Measurements from ENCODE around the gene LRRC4C. TPM values are rescaled to one million over a fixed set of nuclear protein-coding genes. Genes with fewer than 3 reads are reported as not detected.

LRRC4C gene
- total and polyA plus RNA-seq, 12 donors, result 0.15 to 0.93 (median 0.40) TPM

- WGBS, 2 donors, result 66 to 67% methylated on average over 2 of the region's 2 CpGs
- TF ChIP-seq CTCF (IDR thresholded peaks at IDR 0.05), result no peak
- no peak overlapping the region for H3K27ac ChIP-seq
- no peak for ATAC-seq
- DNase-seq, result no peak
- peaks cover 0 to 26% (median 0%) of the 10 kb centered on the region in 11 donors for H3K9me3 ChIP-seq
- H3K27me3 ChIP-seq, result no peaks in the 10 kb centered on the region
- no peaks in the 10 kb centered on the region for H3K4me1 ChIP-seq
- intact Hi-C loops (cut with DNase I), result no loop called here
- H3K36me3 ChIP-seq, result no peaks in the 10 kb centered on the region
- H3K4me3 ChIP-seq, result no peak overlapping the region
Observed at GRCh38 chr11:40816976-40817375, 642.5 kb downstream of the LRRC4C start.

GRCh38 chr11:40797981-40798380 lies 661.5 kb downstream of the LRRC4C start:
- DNase-seq (no peak), ATAC-seq (no peak)
- no peak overlapping the region for H3K27ac ChIP-seq
- H3K4me1 ChIP-seq, result no peaks in the 10 kb centered on the region
- no peaks in the 10 kb centered on the region for H3K27me3 ChIP-seq
- WGBS, 2 donors, result 88 to 90% methylated on average over 1 of the region's 1 CpG
- peaks cover 0 to 5% (median 0%) of the 10 kb centered on the region in 11 donors for H3K9me3 ChIP-seq
- no peaks in the 10 kb centered on the region for H3K36me3 ChIP-seq
- intact Hi-C loops (cut with DNase I), result no loop called here
- H3K4me3 ChIP-seq, result no peak overlapping the region
- no peak for TF ChIP-seq CTCF (IDR thresholded peaks at IDR 0.05)

GRCh38 chr11:40787224-40787623 lies 672.2 kb downstream of the LRRC4C start:
- Histone ChIP-seq H3K4me3 (no peak overlapping the region), H3K27me3 (no peaks in the 10 kb centered on the region), H3K36me3 (no peaks in the 10 kb centered on the region), H3K27ac (no peak overlapping the region), H3K9me3 (peaks cover 0 to 12% (median 0%) of the 10 kb centered on the region in 11 donors), H3K4me1 (no peaks in the 10 kb centered on the region)
- 29 to 41% methylated on average over 5 of the region's 5 CpGs for WGBS, 2 donors
- intact Hi-C loops (cut with DNase I), result no loop called here
- ATAC-seq, result no peak
- no peak for TF ChIP-seq CTCF (IDR thresholded peaks at IDR 0.05)
- DNase-seq, result no peak

GRCh38 chr11:40763046-40763445 lies 696.4 kb downstream of the LRRC4C start:
- Histone ChIP-seq H3K4me3 (no peak overlapping the region), H3K36me3 (no peaks in the 10 kb centered on the region), H3K27me3 (no peaks in the 10 kb centered on the region), H3K4me1 (no peaks in the 10 kb centered on the region), H3K9me3 (peaks cover 0 to 25% (median 0%) of the 10 kb centered on the region in 11 donors), H3K27ac (no peak overlapping the region)
- DNase-seq (no peak), ATAC-seq (no peak)
- intact Hi-C loops (cut with DNase I), result no loop called here
- TF ChIP-seq CTCF (IDR thresholded peaks at IDR 0.05), result no peak
